Measurements from ENCODE around the gene CACNA1F.

CACNA1F gene

DNA sequence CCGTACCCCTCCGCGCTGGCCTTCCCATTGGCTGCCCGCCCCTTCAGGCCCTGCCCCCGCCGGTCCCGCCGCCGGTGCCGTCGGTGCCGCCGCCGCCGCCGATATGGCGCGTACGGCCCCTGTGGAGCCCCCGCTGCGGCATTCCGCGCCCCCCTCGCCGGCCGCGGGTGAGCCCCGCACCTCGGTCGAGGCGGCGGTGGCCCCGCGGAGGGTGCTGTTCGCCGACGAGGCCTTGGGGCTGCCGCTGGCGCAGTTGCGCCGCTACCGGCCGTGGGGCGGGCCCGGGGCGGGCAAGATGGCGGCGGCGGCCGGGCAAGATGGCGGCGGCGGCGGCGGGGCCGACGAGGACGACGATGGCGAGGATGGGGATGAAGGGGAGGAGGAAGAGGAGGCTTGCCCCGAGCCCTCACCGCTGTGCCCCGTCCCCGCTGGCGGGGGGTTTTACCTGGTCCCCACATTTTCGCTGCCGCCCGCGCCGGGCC is 36.7 kb upstream of the CACNA1F start, which contains the start of gene PPP1R3F:
PPP1R3F (plus strand) TSS at position 27 of the 482 bp plus-strand sequence; CDS start at position 104, 77 bp downstream.
- Histone ChIP-seq H3K36me3 (ENCODE audit: control insufficient read depth in 2 of 2, insufficient read depth in 2 of 2, low read length in 2 of 2) (no peaks in the 10 kb centered on the region), H3K9ac (ENCODE audit: low read length in 2 of 2) (peak within 1 kb of the TSS; percentile 83 to 86), H3K27ac (ENCODE audit: low read length) (peak within 1 kb of the TSS; percentile 94), H3K4me3 (ENCODE audit: low read length in 2 of 2) (peak within 1 kb of the TSS; percentile 82), H3K4me1 (ENCODE audit: control insufficient read depth, insufficient read depth, low read length) (peaks cover 39% of the 10 kb centered on the region), H3K27me3 (ENCODE audit: control insufficient read depth in 1 of 2, insufficient read depth in 2 of 2, low read length in 2 of 2) (peaks cover 0 to 8% of the 10 kb centered on the region in 2 donors), H3K9me3 (ENCODE audit: control insufficient read depth in 2 of 2, low read length in 2 of 2) (no peaks in the 10 kb centered on the region)

DNA sequence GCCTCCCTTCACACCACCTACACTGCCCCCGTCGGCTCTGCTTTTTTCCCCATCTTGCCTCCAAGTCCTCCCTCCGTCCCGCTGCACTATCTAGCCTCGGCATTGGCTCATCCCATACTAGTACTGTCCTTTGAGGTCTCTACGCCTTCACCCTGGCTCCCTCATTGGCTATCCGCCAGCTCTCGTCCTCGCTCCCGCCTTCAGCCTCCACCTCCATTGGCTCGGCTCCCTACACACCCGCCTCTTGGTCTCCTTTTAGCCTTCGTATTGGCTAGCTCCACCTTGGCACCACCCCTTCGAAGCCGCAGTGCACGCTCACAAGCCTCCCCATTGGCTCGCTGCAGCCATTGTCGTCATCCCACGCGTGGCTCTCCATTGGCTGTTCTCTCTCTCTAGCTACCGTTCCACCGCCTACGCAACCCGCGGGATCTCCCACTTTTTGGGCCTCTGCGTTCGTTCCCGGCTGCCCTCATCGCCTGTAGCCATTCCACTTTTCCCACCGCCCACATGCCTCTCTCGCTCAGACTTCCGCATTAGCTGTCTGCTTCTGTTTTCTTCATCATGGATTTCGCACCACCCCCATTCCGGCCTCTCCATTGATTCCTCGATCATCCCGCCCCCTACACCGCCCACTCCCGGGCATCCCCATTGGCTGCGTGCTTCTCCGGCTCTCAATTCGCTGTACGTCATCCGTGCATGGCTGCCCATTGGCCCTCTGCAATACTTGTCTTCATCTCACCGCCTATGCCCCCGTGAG is 36.0 kb upstream of the CACNA1F start:
- no peaks in the 10 kb centered on the region for H3K36me3 ChIP-seq (ENCODE audit: control insufficient read depth in 2 of 2, insufficient read depth in 2 of 2, low read length in 2 of 2)

DNA sequence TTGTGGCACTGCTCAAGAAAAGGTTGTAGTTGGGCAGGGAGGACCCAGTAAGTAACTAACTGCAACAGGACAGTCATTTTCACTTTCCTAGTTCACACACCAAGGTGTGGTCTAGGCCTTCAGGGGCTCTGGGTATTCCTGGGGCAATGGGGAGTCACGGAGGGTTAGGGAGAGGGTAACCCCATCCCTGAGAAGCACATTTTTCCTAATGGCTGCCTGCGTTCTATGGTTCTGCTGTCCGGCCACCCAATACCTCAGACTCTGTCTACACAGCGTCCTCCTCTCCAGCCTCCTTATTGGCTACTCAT is 35.5 kb upstream of the CACNA1F start:
- Histone ChIP-seq H3K36me3 (ENCODE audit: control insufficient read depth in 2 of 2, insufficient read depth in 2 of 2, low read length in 2 of 2) (no peaks in the 10 kb centered on the region), H3K4me1 (ENCODE audit: control insufficient read depth, insufficient read depth, low read length) (peaks cover 37% of the 10 kb centered on the region), H3K4me3 (ENCODE audit: low read length in 2 of 2) (peak overlapping the region; percentile 67 to 82), H3K9me3 (ENCODE audit: control insufficient read depth in 2 of 2, low read length in 2 of 2) (no peaks in the 10 kb centered on the region), H3K27ac (ENCODE audit: low read length) (peak overlapping the region; percentile 94), H3K9ac (ENCODE audit: low read length in 2 of 2) (peak overlapping the region; percentile 79), H3K27me3 (ENCODE audit: control insufficient read depth in 1 of 2, insufficient read depth in 2 of 2, low read length in 2 of 2) (peaks cover 0 to 7% of the 10 kb centered on the region in 2 donors)

More for the DNA sequence above, 36.0 kb upstream of the CACNA1F start:
- Histone ChIP-seq H3K4me1 (ENCODE audit: control insufficient read depth, insufficient read depth, low read length) (peaks cover 37% of the 10 kb centered on the region), H3K27ac (ENCODE audit: low read length) (peak overlapping the region; percentile 94), H3K27me3 (ENCODE audit: control insufficient read depth in 1 of 2, insufficient read depth in 2 of 2, low read length in 2 of 2) (peaks cover 0 to 8% of the 10 kb centered on the region in 2 donors), H3K4me3 (ENCODE audit: low read length in 2 of 2) (peak overlapping the region; percentile 82), H3K9ac (ENCODE audit: low read length in 2 of 2) (peak overlapping the region; percentile 83 to 86), H3K9me3 (ENCODE audit: control insufficient read depth in 2 of 2, low read length in 2 of 2) (no peaks in the 10 kb centered on the region)

DNA sequence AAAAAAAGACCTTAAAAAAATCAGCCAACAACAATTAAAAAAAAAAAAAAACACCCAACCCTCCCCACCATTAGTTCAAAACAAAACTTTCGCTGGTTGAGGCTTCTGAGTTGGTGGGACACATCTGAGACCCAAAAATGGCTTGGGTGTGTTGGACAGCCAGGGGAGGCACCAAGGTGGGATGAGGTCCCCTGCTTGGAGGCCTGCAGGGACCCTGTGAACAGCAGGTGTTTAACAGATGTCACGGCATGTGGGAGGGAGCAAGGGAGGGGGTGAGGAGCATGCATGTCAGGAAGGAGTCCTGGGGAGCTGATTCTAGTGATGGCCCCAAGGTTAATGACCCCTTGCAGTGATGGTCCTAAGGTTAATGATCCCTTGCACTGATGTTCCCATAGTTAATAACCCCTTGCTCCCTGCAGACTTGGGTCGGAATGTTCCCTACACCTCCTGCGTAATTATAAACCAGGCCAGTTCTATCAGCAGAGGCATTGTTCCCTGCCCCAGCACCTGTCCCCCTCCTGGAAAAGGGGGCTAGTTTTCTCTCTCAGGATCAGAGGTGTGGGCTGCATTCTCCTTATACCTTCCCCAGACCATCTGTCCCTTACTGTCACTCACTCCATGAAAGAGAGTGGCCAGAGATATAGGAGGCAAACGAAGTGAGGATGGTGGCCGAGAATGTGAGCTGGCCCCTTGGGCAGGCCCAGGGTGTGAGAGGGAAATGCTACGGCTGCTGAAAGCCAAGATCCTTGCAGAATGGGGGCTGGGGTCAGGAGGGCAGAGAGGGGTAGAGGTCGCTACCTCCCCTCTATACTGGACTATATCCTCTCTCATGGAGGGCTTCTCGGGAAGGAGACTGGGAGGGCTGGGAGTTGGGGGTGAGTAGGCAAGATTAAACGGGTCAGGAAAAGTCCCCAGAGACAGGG is 33.6 kb upstream of the CACNA1F start:
- no peaks in the 10 kb centered on the region for H3K36me3 ChIP-seq (ENCODE audit: control insufficient read depth in 2 of 2, insufficient read depth in 2 of 2, low read length in 2 of 2)

DNA sequence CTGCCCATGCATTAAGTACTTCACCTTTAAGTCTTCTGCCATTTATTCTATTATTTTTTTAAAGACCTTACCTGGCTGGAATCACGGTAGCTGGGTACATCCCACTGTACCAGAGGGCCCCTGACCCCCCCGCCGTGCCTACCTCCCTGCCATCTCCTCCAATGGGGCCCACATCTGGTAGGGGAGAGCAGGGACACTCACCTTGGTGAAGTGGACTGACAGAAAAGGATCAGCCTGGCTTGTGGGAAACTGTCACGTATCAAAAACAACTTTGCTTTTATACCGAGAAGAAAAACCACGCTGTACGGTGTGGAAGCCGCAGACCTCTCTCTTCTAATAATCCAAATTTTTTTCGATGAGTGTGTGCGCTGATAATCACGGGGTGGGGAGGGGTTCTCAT is 31.3 kb upstream of the CACNA1F start, which contains the start of gene FOXP3:
FOXP3 (minus strand) TSS at position 251 of the 400 bp plus-strand sequence. CDS start 6,205 bp downstream, outside the sequence.
- Histone ChIP-seq H3K9me3 (ENCODE audit: control insufficient read depth in 2 of 2, low read length in 2 of 2) (no peaks in the 10 kb centered on the region), H3K36me3 (ENCODE audit: control insufficient read depth in 2 of 2, insufficient read depth in 2 of 2, low read length in 2 of 2) (no peaks in the 10 kb centered on the region), H3K9ac (ENCODE audit: low read length in 2 of 2) (no peak within 1 kb of the TSS), H3K4me1 (ENCODE audit: control insufficient read depth, insufficient read depth, low read length) (peaks cover 7% of the 10 kb centered on the region), H3K27me3 (ENCODE audit: control insufficient read depth in 1 of 2, insufficient read depth in 2 of 2, low read length in 2 of 2) (peaks cover 0 to 9% of the 10 kb centered on the region in 2 donors), H3K27ac (ENCODE audit: low read length) (no peak within 1 kb of the TSS), H3K4me3 (ENCODE audit: low read length in 2 of 2) (no peak within 1 kb of the TSS)

More for the DNA sequence above, 33.6 kb upstream of the CACNA1F start:
- H3K27ac ChIP-seq (ENCODE audit: low read length) = no peak overlapping the region
- H3K4me1 ChIP-seq (ENCODE audit: control insufficient read depth, insufficient read depth, low read length) = peaks cover 22% of the 10 kb centered on the region
- no peak overlapping the region for H3K4me3 ChIP-seq (ENCODE audit: low read length in 2 of 2)
- H3K9me3 ChIP-seq (ENCODE audit: control insufficient read depth in 2 of 2, low read length in 2 of 2) = no peaks in the 10 kb centered on the region
- H3K27me3 ChIP-seq (ENCODE audit: control insufficient read depth in 1 of 2, insufficient read depth in 2 of 2, low read length in 2 of 2) = peaks cover 0 to 2% of the 10 kb centered on the region in 2 donors
- no peak overlapping the region for H3K9ac ChIP-seq (ENCODE audit: low read length in 2 of 2)

DNA sequence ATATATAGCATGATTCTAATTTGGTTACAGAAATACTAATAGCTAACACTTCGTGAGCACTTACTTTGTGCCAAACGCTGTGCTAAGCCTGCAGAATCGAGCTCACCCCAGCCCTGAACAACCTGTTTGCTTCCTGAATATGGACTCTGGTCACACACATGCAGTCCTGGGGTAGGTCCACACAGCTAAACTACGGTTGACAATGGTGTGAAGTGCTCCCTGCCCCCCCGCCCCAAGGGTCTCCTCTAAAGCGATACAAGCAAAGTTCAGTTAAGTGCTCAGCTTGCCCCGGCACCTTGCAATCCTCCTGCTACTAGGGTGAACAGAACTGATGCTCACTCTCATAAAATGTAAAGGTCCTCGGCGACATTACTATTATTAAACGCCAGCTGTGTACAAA is 30.5 kb upstream of the CACNA1F start:
- Histone ChIP-seq H3K9me3 (ENCODE audit: control insufficient read depth in 2 of 2, low read length in 2 of 2) (no peaks in the 10 kb centered on the region), H3K27me3 (ENCODE audit: control insufficient read depth in 1 of 2, insufficient read depth in 2 of 2, low read length in 2 of 2) (peaks cover 0 to 11% of the 10 kb centered on the region in 2 donors), H3K4me1 (ENCODE audit: control insufficient read depth, insufficient read depth, low read length) (peaks cover 5% of the 10 kb centered on the region), H3K27ac (ENCODE audit: low read length) (no peak overlapping the region), H3K9ac (ENCODE audit: low read length in 2 of 2) (no peak overlapping the region), H3K36me3 (ENCODE audit: control insufficient read depth in 2 of 2, insufficient read depth in 2 of 2, low read length in 2 of 2) (no peaks in the 10 kb centered on the region), H3K4me3 (ENCODE audit: low read length in 2 of 2) (no peak overlapping the region)

DNA sequence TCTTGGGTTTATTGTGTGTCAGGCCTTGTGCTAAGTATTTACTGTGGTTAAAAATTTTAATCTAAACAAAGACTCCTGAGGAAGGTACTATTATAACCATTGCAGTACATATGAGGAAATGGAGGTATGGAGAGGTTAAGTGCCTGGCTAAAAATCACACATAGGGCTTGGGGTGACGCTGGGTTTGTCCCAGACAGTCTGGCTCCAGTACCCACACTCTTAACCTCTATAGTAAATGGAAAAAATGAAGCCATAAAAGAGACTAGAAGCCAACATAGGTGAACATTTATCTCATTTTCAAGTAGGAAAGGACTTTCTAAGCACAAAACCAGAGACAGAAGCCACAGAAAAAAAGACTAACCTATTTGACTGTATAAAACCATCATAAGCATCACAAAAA is 29.5 kb upstream of the CACNA1F start:
- Histone ChIP-seq H3K4me1 (ENCODE audit: control insufficient read depth, insufficient read depth, low read length) (no peaks in the 10 kb centered on the region), H3K27me3 (ENCODE audit: control insufficient read depth in 1 of 2, insufficient read depth in 2 of 2, low read length in 2 of 2) (peaks cover 0 to 11% of the 10 kb centered on the region in 2 donors), H3K4me3 (ENCODE audit: low read length in 2 of 2) (no peak overlapping the region), H3K36me3 (ENCODE audit: control insufficient read depth in 2 of 2, insufficient read depth in 2 of 2, low read length in 2 of 2) (no peaks in the 10 kb centered on the region), H3K27ac (ENCODE audit: low read length) (no peak overlapping the region), H3K9me3 (ENCODE audit: control insufficient read depth in 2 of 2, low read length in 2 of 2) (no peaks in the 10 kb centered on the region), H3K9ac (ENCODE audit: low read length in 2 of 2) (no peak overlapping the region)

DNA sequence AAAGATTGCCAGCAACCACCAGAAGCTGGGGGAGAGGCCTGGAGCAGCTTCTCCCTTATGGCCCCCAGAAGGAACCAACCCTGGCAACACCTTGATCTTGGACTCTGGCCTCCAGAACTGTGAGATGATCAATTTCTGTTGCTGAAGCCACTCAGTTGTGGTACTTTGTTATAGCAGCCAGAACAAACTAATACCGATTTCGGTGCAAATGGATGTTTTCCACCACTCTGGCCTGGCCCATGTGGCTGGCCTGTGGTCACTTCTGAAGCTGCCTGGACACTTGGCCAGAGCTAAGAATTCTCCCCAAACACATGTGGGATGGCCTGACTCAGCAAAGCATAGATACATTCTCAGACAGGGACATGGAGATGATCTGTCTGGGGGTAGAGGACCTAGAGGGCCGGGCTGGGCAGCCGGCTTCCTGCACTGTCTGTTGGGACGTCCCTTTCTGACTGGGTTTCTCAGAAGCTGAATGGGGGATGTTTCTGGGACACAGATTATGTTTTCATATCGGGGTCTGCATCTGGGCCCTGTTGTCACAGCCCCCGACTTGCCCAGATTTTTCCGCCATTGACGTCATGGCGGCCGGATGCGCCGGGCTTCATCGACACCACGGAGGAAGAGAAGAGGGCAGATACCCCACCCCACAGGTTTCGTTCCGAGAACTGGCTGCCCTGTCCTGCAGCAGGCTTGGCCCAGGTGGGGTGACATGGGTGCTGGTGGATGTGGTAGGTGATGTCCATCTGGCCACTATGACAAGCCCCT is 27.3 kb upstream of the CACNA1F start:
- H3K4me1 ChIP-seq (ENCODE audit: control insufficient read depth, insufficient read depth, low read length) = no peaks in the 10 kb centered on the region
- H3K9me3 ChIP-seq (ENCODE audit: control insufficient read depth in 2 of 2, low read length in 2 of 2) = no peaks in the 10 kb centered on the region
- H3K4me3 ChIP-seq (ENCODE audit: low read length in 2 of 2) = no peak overlapping the region
- no peaks in the 10 kb centered on the region for H3K36me3 ChIP-seq (ENCODE audit: control insufficient read depth in 2 of 2, insufficient read depth in 2 of 2, low read length in 2 of 2)
- H3K9ac ChIP-seq (ENCODE audit: low read length in 2 of 2) = no peak overlapping the region
- H3K27ac ChIP-seq (ENCODE audit: low read length) = no peak overlapping the region
- H3K27me3 ChIP-seq (ENCODE audit: control insufficient read depth in 1 of 2, insufficient read depth in 2 of 2, low read length in 2 of 2) = peaks cover 0 to 11% of the 10 kb centered on the region in 2 donors

DNA sequence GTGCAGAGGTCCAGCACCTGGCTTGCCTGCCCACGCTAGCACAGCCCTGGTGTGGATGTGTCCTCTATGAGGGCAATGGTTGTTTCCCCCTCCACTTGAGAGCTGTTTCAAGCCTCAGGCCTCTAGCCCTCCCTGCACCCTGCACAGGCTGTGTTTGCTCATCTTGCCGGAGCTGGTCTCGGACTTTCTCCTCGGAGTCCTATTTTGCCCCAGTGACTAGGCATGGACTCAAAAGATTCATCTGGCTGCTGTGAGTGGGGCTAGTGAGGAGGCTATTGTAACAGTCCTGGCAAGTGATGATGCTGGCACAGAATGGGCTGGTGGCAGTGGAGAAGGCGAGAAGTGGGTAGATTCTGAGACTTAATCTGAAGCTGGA is 25.6 kb upstream of the CACNA1F start:
- Histone ChIP-seq H3K27ac (ENCODE audit: low read length) (no peak overlapping the region), H3K9me3 (ENCODE audit: control insufficient read depth in 2 of 2, low read length in 2 of 2) (no peaks in the 10 kb centered on the region), H3K4me1 (ENCODE audit: control insufficient read depth, insufficient read depth, low read length) (no peaks in the 10 kb centered on the region), H3K36me3 (ENCODE audit: control insufficient read depth in 2 of 2, insufficient read depth in 2 of 2, low read length in 2 of 2) (no peaks in the 10 kb centered on the region), H3K9ac (ENCODE audit: low read length in 2 of 2) (no peak overlapping the region), H3K27me3 (ENCODE audit: control insufficient read depth in 1 of 2, insufficient read depth in 2 of 2, low read length in 2 of 2) (peaks cover 0 to 11% of the 10 kb centered on the region in 2 donors), H3K4me3 (ENCODE audit: low read length in 2 of 2) (no peak overlapping the region)

All from stomach smooth muscle (tissue), 2 donors.